ENCODE measurements around the gene DYNC1LI1.

DYNC1LI1 gene

GRCh38 chr3:32483772-32484171 lies 86.9 kb downstream of the DYNC1LI1 start:
- no peak overlapping the region for H3K4me3 ChIP-seq (ENCODE audit: control insufficient read depth, low read depth, low read length)
- DNase-seq (ENCODE audit: low read depth) = no peak
- no peak for TF ChIP-seq CTCF (IDR thresholded peaks at IDR 0.05; ENCODE audit: control insufficient read depth, insufficient read depth, low read depth, low read length, missing control alignments)

GRCh38 chr3:32482693-32483092 lies 88.0 kb downstream of the DYNC1LI1 start:
- DNase-seq (ENCODE audit: low read depth) = no peak
- H3K4me3 ChIP-seq (ENCODE audit: control insufficient read depth, low read depth, low read length) = no peak overlapping the region
- no peak for TF ChIP-seq CTCF (IDR thresholded peaks at IDR 0.05; ENCODE audit: control insufficient read depth, insufficient read depth, low read depth, low read length, missing control alignments)

- TF ChIP-seq CTCF (IDR thresholded peaks at IDR 0.05; ENCODE audit: control insufficient read depth, insufficient read depth, low read depth, low read length, missing control alignments) = no peak
- no peak for DNase-seq (ENCODE audit: low read depth)
- H3K4me3 ChIP-seq (ENCODE audit: control insufficient read depth, low read depth, low read length) = no peak overlapping the region
Observed at GRCh38 chr3:32481791-32482631, 88.6 kb downstream of the DYNC1LI1 start.

GRCh38 chr3:32480604-32481003 lies 90.1 kb downstream of the DYNC1LI1 start:
- no peak for DNase-seq (ENCODE audit: low read depth)
- no peak for TF ChIP-seq CTCF (IDR thresholded peaks at IDR 0.05; ENCODE audit: control insufficient read depth, insufficient read depth, low read depth, low read length, missing control alignments)
- no peak overlapping the region for H3K4me3 ChIP-seq (ENCODE audit: control insufficient read depth, low read depth, low read length)

Data from AG09309 (cell line).